IPS DF 4.7 (cell line): ENCODE results near the gene DMAP1.
"Not testable (repeated sequence)": the region's sequence is repeated elsewhere in the genome, so short reads cannot be mapped to it uniquely, and the experiment has no call there.

ENCODE experiments used
- DNase-seq: peaks from one replicate; pipeline ENCODE4 v3.0.0-alpha.2; 2013; ENCODE audit warnings: low spot score; ENCODE audit errors: extremely low read depth

DMAP1 gene, protein sequence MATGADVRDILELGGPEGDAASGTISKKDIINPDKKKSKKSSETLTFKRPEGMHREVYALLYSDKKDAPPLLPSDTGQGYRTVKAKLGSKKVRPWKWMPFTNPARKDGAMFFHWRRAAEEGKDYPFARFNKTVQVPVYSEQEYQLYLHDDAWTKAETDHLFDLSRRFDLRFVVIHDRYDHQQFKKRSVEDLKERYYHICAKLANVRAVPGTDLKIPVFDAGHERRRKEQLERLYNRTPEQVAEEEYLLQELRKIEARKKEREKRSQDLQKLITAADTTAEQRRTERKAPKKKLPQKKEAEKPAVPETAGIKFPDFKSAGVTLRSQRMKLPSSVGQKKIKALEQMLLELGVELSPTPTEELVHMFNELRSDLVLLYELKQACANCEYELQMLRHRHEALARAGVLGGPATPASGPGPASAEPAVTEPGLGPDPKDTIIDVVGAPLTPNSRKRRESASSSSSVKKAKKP

DNA sequence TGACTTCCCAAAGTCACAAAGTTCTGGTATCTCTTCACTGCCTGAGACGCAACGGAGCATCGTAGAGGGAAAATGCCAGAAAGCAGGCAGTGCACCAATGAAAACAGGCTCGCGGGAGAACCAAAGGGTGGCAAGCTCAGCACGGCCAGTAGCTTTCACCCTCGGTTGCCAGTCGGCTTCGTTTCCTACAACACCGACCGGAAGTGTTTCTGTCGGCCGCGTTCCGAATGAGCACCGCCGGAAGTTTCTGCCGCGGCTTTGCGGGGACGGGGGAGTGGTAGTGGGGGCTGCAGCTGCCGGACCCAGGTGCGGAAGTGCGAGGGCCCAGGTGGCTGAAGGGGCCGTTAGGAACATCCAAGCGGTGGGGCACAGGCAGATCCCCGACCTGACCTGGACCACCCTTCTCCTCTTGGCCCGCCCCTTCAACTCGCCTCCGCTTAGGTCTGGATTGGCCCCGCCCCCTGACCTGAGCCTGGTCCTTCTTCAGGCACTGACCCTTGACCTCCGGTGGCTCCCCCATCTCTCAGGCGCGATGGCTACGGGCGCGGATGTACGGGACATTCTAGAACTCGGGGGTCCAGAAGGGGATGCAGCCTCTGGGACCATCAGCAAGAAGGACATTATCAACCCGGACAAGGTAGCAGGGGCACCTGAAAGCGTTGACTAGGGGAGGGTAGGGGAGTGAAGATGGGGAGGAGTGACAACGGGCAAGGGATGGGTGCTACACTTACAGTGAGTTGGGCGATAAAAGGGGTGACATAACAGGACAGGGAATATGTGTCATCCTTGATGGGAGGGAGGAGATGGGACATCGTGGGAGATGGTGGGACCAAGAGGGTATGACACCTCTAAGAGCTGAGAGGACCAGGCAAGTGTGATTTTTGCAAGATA is at the start of gene DMAP1:
TSS of gene DMAP1 (plus strand) at position 250 of the 891 bp plus-strand sequence. CDS start at position 533, 283 bp downstream.
- DNase-seq, result peak; percentile 44

DNA sequence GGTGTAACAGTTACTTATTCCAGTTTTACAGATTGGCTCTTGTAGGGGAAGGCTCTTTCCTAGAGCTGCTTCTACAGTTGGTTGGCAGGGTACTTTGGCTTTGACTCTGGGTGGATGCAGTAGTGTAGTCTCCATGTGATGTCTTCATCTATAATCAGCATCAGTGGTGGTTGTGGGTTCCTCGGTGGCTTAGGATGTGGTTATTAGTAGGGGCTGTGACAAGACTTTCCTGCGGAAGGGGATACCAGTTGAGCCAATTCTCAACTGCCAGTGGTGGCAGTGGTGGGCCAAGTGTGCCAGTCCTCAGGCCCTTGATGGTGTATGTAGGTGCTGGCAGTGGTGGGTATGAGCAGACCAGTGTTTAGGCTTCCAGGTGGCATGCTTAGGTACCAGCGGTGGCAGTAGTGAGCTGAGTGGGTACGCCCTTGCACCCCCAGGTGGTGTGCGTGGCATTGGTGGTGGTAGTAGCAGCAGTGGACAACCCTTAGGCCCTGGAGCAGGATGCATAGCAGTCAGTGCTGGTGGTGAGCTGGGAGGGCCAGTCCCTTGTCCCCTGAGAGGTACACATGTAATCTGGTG is 44.7 kb upstream of the DMAP1 start:
- no peak for DNase-seq

DNA sequence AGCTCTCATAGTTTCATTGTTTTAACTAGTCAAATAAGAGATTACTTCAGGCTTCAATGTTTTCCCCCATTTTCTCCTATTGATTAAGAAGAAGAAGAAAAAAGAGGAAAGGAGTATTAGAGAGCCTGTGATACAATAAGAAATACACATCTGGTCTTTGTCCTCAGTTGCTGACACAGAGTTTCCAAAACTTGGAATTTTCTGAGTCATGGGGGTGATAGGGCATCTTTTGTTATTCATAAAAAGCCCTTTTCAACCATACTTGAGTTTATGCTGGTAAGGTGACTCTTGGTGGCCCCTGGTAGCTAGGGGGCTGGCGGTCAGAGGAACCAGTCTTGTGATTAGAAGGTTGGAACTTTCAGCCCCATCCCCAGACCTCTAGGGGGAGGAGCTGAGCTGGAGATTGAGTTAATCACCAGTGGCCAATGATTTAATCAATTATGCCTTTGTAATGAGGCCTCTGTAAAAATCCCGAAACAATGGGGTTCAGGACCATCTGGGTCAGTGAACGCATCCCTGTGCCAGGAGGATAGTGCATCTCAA is 42.9 kb upstream of the DMAP1 start:
- DNase-seq, result no peak

DNA sequence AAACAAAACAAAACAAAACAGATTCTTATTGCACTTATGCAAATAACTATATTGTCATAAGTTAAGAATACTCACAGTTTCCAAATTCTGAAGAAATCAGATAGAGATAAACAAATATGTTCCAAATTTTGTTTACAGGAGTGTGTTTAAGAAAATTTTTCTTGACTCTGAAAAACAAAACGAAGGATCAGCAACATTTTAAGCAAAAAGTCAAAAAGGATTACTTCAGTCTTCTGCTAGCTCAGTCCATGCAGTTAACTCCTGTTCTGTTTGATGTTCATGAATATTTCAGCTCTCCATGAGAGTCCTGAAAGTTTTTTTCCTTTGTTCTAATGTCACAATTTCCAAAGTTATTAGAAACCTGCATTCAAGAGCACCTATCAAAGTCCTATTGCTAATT is 38.6 kb upstream of the DMAP1 start:
- no peak for DNase-seq

DNA sequence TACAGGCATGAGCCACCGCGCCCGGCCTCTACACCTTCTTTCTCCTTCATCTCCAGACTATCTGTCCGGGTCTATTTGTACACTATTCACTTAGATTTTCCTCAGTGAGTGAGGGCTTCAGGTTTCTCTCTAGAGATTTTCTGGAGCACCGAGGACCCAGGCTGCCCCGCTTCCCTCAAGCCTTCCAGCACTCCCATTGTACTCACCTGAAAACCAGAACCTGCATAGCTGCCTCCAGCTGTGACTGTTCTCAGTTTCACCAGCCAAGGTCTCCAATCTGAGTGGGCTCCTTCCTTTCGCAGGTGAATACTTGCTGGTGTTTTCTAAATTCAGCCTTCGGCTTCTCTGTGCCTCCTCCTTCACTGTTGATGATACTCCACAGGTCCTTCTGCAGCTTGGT is 12.9 kb upstream of the DMAP1 start:
- no peak for DNase-seq

DNA sequence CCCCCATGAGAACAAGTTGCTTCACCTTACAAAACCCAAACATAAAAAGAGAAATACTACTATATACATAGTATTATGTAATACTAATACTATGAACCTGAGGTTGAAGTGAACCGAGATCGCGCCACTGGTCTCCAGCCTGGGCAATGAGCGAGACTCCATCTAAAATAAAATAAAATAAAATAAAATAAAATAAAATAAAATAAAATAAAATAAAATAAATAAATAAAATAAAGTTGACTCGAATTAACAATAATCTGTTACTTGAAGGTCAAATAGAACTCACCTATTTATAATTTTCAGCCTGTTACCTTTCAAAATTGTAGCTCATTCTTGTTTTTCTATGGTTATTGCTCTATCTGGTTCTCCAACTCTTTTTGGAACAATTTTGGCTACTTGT is 6.7 kb upstream of the DMAP1 start:
- not testable (repeated sequence) for DNase-seq

DNA sequence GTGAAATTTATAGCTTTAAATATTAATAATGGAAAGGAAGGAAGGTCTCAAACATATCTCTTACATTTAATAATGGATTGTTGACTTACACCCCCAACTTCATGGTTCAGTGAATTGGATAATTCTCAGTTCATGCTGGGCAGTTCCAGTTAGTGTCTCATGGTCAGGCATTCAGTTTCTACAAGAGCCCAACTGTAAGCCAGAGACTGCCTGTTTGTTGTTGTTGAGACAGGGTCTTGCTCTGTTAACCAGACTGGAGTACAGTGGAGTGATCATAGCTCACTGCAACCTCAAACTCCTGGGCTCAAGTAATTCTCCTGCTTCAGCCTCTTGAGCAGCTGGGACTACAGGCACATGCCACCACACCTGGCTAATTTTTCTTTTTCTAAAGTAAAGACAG is 5.0 kb upstream of the DMAP1 start:
- no peak for DNase-seq

DNA sequence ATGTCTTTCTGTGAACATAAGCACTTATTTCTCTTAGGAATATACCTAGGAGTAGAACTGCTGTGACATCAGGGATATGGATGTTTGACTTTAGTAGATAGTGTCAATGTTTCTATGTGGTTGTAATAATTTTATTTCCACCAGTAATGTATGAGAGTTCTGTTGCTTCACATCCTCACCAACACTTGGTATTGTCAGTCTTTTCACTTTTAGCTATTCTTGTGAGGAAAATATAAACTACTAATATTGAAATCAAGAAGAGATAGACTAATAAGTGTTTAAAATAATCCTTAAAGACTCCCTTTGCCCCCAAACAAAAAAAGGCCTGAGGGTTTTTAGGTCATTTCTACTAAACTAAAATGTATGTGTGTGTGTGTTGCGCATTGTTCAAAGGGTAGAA is 2.7 kb upstream of the DMAP1 start:
- no peak for DNase-seq

DNA sequence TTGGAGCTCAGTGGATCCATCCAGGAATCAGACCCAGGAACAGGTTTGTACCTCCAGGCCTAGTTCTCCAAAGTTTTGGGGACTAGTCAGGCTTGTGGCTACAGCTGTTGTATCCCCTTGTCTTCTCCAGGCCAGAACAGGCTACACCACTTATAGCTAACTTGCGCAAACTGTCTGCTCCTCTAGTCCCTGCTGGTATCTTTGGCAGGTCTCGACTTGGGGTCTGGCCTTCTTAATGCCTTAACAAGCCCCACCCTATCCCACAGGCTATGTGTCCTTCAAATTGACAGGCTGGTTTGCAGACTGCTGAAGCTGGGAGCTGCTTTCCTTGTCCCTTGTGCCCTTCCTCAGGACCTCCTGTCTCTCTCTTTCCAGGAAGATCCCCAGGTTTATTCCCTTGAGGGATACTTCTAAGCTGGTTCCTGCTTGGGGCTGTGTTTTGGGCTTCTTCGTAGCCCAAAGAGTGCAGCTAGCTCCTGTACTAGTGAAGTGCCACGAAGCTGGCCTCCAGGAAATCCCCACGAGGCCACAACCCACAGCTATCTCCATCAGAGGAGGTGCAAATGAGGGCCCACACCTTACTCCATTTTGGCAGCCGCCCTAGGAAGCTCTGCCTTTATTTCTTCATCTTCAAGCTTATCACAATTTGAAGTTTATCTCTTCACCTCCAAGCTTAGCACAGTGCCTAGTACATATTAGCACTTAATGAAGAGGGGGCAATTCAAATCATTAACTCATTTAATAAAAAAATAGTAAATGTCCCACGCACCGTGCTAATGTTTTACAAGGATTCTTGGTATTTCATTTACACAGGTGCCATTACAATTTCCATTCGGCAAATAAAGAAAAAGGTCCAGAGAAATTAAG is 683 bp upstream of the DMAP1 start:
- no peak for DNase-seq

DNA sequence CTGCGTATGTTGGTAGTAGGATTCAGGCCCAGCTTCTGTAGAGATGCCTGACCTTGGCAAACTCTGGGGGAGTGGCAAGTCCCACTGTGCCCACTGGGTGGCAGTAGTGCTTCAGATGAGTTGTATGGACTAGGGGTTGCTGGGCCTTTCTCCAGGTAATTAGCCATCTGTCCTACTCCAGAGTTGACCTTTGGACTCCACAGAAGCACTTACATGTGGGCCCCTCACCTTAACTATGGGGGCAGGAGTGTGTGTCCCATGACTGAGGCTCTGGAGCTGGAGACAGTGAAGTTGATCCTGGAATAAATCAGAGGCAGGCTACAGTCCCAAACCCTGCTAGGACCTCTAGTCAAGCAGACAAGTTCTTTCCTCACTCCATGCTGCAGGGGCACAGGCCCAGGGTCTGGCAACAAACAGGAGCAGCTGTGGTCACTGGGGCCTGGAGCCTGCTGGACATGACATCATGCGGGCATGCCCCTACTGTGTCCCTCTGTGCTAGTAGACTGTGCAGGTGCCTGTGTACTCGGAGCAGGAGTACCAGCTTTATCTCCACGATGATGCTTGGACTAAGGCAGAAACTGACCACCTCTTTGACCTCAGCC is 4.6 kb downstream of the DMAP1 start:
- DNase-seq, result no peak

DNA sequence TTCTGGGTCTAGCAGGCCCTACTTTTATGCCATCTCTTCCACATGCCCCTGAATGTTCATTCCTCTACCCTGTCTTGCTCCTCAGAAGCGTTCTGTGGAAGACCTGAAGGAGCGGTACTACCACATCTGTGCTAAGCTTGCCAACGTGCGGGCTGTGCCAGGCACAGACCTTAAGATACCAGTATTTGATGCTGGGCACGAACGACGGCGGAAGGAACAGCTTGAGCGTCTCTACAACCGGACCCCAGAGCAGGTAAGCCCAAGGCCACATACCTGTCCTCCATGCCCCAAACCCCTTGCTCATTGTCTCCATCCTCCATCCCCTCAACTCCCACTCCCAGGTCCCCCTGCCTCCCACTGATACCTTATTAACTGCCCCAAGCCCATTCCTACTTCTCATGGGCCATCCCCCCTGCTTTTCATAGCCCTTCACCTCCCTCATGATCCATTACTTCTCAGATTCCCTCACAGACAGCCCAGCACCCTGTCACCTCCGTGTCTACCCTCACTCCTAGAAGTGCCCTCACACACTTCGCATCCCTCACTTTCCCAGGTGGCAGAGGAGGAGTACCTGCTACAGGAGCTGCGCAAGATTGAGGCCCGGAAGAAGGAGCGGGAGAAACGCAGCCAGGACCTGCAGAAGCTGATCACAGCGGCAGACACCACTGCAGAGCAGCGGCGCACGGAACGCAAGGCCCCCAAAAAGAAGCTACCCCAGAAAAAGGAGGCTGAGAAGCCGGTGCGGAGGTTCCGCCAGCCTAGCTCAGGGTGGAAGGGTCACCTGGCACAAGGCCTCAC is 5.4 kb downstream of the DMAP1 start:
- DNase-seq, result no peak

DNA sequence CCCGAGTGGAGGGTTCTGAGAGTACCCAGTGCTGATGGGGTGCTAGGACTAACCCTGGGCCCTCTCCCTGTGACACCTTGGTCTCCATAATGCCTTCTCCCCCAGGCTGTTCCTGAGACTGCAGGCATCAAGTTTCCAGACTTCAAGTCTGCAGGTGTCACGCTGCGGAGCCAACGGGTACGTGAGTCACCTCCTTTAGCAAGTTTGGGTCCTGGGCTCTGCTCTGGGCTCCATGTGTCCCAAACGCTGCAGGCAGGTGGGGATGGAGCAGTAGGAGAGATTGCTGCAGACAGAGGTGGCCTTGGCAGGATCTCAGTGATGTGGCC is 6.0 kb downstream of the DMAP1 start:
- no peak for DNase-seq

DNA sequence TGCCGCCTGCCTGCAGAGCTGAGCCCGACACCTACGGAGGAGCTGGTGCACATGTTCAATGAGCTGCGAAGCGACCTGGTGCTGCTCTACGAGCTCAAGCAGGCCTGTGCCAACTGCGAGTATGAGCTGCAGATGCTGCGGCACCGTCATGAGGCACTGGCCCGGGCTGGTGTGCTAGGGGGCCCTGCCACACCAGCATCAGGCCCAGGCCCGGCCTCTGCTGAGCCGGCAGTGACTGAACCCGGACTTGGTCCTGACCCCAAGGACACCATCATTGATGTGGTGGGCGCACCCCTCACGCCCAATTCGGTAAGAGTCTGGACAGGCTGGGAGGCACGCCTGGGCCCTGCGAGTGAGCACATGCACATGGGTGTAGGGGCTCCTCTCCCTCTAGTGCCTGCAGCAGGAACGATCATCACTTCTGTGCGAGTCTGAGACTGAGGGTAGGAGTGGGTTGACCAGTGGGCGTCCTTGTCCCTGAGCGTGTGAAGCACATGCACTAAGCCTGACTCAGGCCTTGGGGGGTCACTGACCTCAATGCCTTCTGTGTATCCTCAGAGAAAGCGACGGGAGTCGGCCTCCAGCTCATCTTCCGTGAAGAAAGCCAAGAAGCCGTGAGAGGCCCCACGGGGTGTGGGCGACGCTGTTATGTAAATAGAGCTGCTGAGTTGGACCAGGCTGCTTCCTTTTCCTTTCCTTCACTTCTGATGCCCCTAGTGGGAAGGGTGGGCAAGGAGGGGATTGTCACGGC is 6.9 kb downstream of the DMAP1 start:
- no peak for DNase-seq

DNA sequence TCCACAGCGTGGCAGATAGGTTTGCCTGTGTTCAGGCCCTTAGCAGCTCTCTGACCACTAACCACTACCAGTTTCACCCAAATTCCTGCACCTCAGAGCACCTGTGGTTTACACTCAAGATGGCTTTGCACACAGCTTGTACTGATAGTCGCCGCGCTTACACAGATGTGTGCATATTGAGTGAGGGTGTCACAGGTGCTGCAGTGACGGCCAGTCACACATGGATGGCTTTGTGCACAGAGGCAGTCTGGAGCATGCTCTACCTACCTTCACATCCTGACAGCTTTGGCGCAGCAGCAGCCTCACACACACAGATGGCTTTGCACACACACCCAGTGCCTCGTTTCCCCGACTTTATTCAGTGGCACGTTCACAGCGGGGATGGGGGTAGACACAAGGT is 7.5 kb downstream of the DMAP1 start:
- DNase-seq, result no peak

DNA sequence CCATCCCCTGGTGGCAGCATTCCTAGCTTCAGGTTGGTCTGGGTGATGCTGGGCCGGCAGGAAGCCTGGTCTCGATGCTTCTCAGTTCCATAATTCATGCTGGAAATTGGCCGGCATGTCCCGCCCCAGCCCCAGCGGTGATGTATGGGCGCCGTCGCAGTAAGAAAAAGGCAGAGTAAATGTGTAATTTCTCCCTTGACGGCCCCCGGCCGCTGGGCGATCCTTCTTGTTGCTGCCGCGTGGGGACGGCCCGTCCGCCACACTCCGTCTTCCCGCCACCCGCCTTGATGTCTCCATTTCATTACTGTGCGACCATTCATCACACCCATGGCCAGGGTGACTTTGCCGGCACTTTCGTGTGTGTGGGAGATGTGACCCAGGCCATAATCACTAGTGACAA is 8.5 kb downstream of the DMAP1 start:
- no peak for DNase-seq

DNA sequence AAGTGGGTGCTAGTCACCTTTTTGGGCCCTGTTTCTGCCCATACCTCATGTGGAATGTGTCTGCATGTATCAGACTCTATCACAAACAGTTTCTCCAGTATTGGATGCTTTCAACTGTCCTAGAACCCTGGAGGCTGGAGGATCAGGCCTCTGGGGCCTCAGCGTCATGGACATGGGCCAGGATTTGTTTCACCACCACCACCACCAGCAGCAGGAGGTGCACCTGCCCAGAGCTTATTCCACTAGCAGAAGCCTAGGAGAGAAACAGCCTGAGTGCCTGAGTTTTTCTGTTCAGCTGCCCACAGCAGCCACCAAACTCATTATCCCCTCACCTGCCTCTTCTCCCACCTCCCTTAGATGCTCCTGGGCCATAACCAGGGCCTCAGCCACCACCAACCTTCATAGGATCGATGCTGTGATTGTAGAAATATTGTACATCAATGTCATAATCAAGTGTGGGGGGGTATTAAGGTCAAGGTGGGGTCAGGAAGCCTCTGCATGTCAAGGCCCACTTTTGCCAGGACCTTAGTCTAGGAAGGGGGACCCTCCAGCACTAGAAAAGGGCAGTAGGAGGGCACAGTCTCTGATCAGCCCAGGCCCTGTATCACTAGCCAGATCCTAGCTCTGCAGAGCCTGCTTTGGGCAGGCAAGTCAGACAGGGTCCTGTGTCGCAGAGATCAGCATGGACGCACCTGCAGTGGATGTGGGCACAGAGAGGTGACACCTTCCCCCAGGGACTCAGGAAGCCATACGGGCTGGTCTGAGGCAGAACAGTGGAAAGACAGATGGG is 9.3 kb downstream of the DMAP1 start:
- DNase-seq, result no peak

DNA sequence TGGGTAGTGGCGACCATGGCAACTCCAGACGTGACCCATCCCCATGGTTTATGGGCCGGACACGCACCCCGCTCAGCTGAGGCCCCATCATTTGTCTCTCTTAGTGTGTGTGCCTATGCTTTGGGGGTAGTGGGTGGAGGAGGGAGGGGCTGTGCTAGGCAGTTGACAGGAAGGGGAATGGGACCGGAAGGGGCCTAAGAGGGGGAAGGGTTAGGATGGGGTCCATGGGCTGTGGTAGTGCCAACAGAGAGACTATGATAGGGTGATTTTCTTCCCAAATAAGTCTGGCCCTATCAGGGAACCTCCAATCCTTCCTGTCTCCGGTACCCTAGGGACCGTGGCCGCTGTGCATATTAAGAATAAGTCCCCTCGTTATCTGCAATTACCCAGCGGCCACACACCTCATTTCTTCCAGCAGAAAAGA is 9.9 kb downstream of the DMAP1 start:
- no peak for DNase-seq

DNA sequence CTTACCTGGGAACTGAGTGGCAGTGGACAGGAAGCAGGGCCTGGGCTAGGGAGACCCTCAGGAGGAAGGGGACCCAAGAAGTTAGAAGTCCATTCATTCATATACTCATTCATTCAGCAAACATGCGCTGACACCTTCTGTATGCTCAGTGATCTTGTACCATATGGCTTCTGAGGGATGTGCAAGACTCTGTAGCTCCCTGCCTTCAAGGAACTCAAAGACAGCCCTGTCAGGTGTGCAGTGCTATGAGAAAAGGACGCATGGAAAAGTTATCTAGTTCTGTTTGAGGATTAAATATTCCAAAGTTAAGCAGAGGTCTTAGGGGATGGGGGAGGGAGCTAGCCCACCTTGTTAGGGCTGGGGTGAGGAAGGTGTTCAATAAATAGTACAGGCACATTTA is 12.5 kb downstream of the DMAP1 start:
- DNase-seq, result no peak
